WTC11 (cell line): ENCODE data around the gene DHX34. TPM values are rescaled to one million over a fixed set of nuclear protein-coding genes. Genes with fewer than 3 reads are reported as not detected.
A peak's percentile ranks its signal among the peaks of the same experiment; 100 is the strongest.

ENCODE experiments used
- ATAC-seq: fragments of 200-7000 bp; cut with Tn5 transposase; 2 replicates; pipeline ENCODE4 v1.10.0; 2021; ENCODE audit warnings: mild to moderate bottlenecking, moderate library complexity
- CTCF ChIA-PET: fragments of 300-600 bp; sonication (Branson Sonifier 250); formaldehyde crosslinking; loops from one replicate; lab custom pipeline; 2021; ENCODE audit warnings: antibody characterized with exemption; lab: Charles Lee
- POLR2A ChIA-PET: fragments of 350-600 bp; sonication (Branson Sonifier 250); formaldehyde crosslinking; loops from one replicate; lab custom pipeline; 2021; ENCODE audit warnings: antibody characterized with exemption; lab: Charles Lee
- DNase-seq: peaks from one replicate; pipeline ENCODE4 v3.0.0; 2021; ENCODE audit warnings: low spot score
- H3K27ac Mint-ChIP-seq: 2 replicates; pipeline ENCODE4 v1.8.0; 2021; ENCODE audit warnings: mixed read lengths
- H3K27me3 Mint-ChIP-seq: 2 replicates; pipeline ENCODE4 v1.8.0; 2021; ENCODE audit warnings: low read depth, mild to moderate bottlenecking, moderate library complexity, mixed read lengths
- H3K36me3 Mint-ChIP-seq: 2 replicates; pipeline ENCODE4 v1.8.0; 2021; ENCODE audit warnings: mixed read lengths
- H3K4me1 Mint-ChIP-seq: 2 replicates; pipeline ENCODE4 v1.8.0; 2022; ENCODE audit warnings: mixed read lengths
- H3K4me3 Mint-ChIP-seq: 2 replicates; pipeline ENCODE4 v1.8.0; 2021; ENCODE audit warnings: mild to moderate bottlenecking, moderate library complexity, mixed read lengths
- H3K9me3 Mint-ChIP-seq: 2 replicates; pipeline ENCODE4 v1.8.0; 2021; ENCODE audit warnings: mixed read lengths
- CREB1 ChIP-seq: sonication (generic); formaldehyde crosslinking; IDR thresholded peaks from 2 replicates; pipeline ENCODE4 v1.8.0; 2023; ENCODE audit warnings: mild to moderate bottlenecking, missing genetic modification reagents
- CREM ChIP-seq: sonication (generic); formaldehyde crosslinking; IDR thresholded peaks from 2 replicates; pipeline ENCODE4 v1.8.1; 2022; ENCODE audit warnings: mild to moderate bottlenecking, missing genetic modification reagents, moderate library complexity
- ELF4 ChIP-seq: sonication (generic); formaldehyde crosslinking; IDR thresholded peaks from 2 replicates; pipeline ENCODE4 v1.8.1; 2022; ENCODE audit warnings: low read depth, mild to moderate bottlenecking, moderate library complexity, missing genetic modification reagents
- FOXJ3 ChIP-seq: sonication (generic); formaldehyde crosslinking; IDR thresholded peaks from 2 replicates; pipeline ENCODE4 v1.9.0; 2021; ENCODE audit warnings: missing genetic modification reagents, mild to moderate bottlenecking, borderline replicate concordance
- FOXP1 ChIP-seq: sonication (generic); formaldehyde crosslinking; IDR thresholded peaks from 2 replicates; pipeline ENCODE4 v1.8.0; 2022; ENCODE audit warnings: missing genetic modification reagents, mild to moderate bottlenecking, moderate library complexity, borderline replicate concordance
- GRHL2 ChIP-seq: fragments of 250-450 bp; sonication (Bioruptor Pico); IDR thresholded peaks from 2 replicates; pipeline ENCODE4 v1.8.0; 2022; ENCODE audit warnings: mild to moderate bottlenecking, moderate library complexity; ENCODE audit not compliant: insufficient replicate concordance, severe bottlenecking
- IRF2 ChIP-seq: sonication (generic); formaldehyde crosslinking; IDR thresholded peaks from 2 replicates; pipeline ENCODE4 v1.8.0; 2022; ENCODE audit warnings: low read depth, missing genetic modification reagents, borderline replicate concordance
- NFATC4 ChIP-seq: fragments of 250-450 bp; sonication (Bioruptor Pico); IDR thresholded peaks from 2 replicates; pipeline ENCODE4 v1.9.0; 2021; ENCODE audit warnings: mild to moderate bottlenecking
- NFE2L1 ChIP-seq: sonication (generic); formaldehyde crosslinking; IDR thresholded peaks from 2 replicates; pipeline ENCODE4 v1.8.1; 2023; ENCODE audit warnings: missing genetic modification reagents
- NFYB ChIP-seq: sonication (generic); formaldehyde crosslinking; conservative IDR thresholded peaks from 2 replicates; pipeline ENCODE4 v1.8.0; 2022; ENCODE audit warnings: low read depth, missing genetic modification reagents
- SOX15 ChIP-seq: fragments of 250-450 bp; sonication (Bioruptor Pico); IDR thresholded peaks from 2 replicates; pipeline ENCODE4 v1.9.0; 2021; ENCODE audit warnings: mild to moderate bottlenecking
- TCF7 ChIP-seq: sonication (generic); formaldehyde crosslinking; IDR thresholded peaks from 2 replicates; pipeline ENCODE4 v1.8.0; 2022; ENCODE audit warnings: mild to moderate bottlenecking, low read depth, missing genetic modification reagents, moderate library complexity
- total RNA-seq: library from RNA; stranded (reverse); gene quantifications from 3 replicates; pipeline ENCODE4 v1.2.3, GENCODE V29; 2021
- TF ChIP-seq, protein P1 (sequence below): fragments of 250-450 bp; sonication (Bioruptor Pico); IDR thresholded peaks from 2 replicates; pipeline ENCODE4 v1.9.0; 2021; ENCODE audit warnings: mild to moderate bottlenecking
- TF ChIP-seq, protein P2 (sequence below): sonication (generic); formaldehyde crosslinking; IDR thresholded peaks from 2 replicates; pipeline ENCODE4 v1.8.1; 2023; ENCODE audit warnings: mild to moderate bottlenecking, missing genetic modification reagents, moderate library complexity
- TF ChIP-seq, protein P3 (sequence below): sonication (generic); formaldehyde crosslinking; IDR thresholded peaks from 2 replicates; pipeline ENCODE4 v1.8.1; 2022; ENCODE audit warnings: low read depth, mild to moderate bottlenecking, moderate library complexity, missing genetic modification reagents, borderline replicate concordance

DHX34 gene
- total RNA-seq, 1 experiment from 2014 or later = 35.6 TPM

DNA sequence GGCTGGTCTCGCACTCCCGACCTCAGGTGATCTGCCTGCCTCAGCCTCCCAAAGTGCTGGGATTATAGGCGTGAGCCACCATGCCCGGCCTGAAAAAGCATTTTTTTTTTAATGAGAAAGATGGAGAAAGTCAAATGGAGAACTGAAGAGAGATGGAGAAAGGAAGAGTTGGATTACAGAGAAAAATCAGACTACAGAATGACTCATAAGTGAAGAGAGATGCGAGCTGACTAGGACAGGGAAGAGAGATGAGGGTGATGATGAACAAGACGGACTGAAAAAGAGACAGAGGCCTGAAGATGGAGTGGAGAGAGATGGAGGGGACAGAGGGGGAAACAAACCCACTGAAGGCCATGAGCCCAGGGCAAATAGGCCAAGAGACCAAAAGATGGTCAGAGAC lies 1.5 kb downstream of the DHX34 start:
- H3K4me1 Mint-ChIP-seq = peaks cover 29% of the 10 kb centered on the region

DNA sequence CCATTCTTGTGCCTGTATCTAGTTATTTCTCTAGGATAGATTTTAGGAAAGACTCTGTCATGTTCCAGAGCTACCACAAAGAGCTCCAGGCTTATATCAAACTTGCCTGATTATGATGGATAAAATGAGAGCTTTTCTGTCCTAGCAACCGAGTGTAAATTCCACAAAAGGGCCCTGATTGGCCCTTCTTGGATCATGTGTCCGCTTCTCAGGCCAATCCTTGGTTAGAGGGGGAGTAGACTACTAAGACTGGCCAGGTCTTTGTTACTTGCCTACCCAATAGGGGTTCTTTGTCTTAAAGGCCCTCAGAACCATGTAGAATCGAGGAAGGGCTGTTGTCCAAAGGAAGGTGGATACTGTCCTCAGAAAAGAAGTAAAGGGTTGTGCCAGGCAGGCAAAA lies 2.4 kb downstream of the DHX34 start:
- Mint-ChIP-seq H3K27me3 (peaks cover 14% of the 10 kb centered on the region), H3K36me3 (peaks cover 57% of the 10 kb centered on the region), H3K4me3 (peak overlapping the region; percentile 48), H3K4me1 (peaks cover 29% of the 10 kb centered on the region), H3K9me3 (0 out of 2 replicates have a peak, but pooled peaks cover 3% of the 10 kb centered on the region), H3K27ac (peak overlapping the region; percentile 57; the same call in 1 of the 2 replicates)
- ChIA-PET CTCF (interaction anchor here (0.7 to 2.1 kb wide), 7 partner anchors 40 to 1535 kb away, joined by 3 to 9 read pairs (median 3); no protein-coding TSS in a partner anchor), POLR2A (interaction anchor here (0.6 kb wide), 1 partner anchor 17 kb away, joined by 3 read pairs; no protein-coding TSS in a partner anchor)
- DNase-seq (no peak), ATAC-seq (peak; percentile 45)
- TF ChIP-seq NFE2L1 (CRISPR knock-in tag) (no peak), FOXP1 (CRISPR knock-in tag) (no peak), GRHL2 (no peak), TCF7 (CRISPR knock-in tag) (no peak), ELF4 (CRISPR knock-in tag) (no peak), NFATC4 (no peak), SOX15 (CRISPR knock-in tag) (no peak), IRF2 (no peak), NFYB (CRISPR knock-in tag) (peak; percentile 60)
- TF ChIP-seq, protein P1, sequence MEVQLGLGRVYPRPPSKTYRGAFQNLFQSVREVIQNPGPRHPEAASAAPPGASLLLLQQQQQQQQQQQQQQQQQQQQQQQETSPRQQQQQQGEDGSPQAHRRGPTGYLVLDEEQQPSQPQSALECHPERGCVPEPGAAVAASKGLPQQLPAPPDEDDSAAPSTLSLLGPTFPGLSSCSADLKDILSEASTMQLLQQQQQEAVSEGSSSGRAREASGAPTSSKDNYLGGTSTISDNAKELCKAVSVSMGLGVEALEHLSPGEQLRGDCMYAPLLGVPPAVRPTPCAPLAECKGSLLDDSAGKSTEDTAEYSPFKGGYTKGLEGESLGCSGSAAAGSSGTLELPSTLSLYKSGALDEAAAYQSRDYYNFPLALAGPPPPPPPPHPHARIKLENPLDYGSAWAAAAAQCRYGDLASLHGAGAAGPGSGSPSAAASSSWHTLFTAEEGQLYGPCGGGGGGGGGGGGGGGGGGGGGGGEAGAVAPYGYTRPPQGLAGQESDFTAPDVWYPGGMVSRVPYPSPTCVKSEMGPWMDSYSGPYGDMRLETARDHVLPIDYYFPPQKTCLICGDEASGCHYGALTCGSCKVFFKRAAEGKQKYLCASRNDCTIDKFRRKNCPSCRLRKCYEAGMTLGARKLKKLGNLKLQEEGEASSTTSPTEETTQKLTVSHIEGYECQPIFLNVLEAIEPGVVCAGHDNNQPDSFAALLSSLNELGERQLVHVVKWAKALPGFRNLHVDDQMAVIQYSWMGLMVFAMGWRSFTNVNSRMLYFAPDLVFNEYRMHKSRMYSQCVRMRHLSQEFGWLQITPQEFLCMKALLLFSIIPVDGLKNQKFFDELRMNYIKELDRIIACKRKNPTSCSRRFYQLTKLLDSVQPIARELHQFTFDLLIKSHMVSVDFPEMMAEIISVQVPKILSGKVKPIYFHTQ (CRISPR knock-in tag) = no peak
- TF ChIP-seq, protein P2, sequence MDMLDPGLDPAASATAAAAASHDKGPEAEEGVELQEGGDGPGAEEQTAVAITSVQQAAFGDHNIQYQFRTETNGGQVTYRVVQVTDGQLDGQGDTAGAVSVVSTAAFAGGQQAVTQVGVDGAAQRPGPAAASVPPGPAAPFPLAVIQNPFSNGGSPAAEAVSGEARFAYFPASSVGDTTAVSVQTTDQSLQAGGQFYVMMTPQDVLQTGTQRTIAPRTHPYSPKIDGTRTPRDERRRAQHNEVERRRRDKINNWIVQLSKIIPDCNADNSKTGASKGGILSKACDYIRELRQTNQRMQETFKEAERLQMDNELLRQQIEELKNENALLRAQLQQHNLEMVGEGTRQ = peak; percentile 80

More for the DNA sequence above, 1.5 kb downstream of the DHX34 start:
- ChIA-PET POLR2A (no interaction called here), CTCF (interaction anchor here (0.8 to 2.5 kb wide), 5 partner anchors 15 to 88 kb away, joined by 3 to 61 read pairs (median 8); partner anchors contain the start of gene C5AR2)
- Mint-ChIP-seq H3K27me3 (peaks cover 14% of the 10 kb centered on the region), H3K36me3 (peaks cover 48% of the 10 kb centered on the region), H3K9me3 (0 out of 2 replicates have a peak, but pooled peaks cover 3% of the 10 kb centered on the region), H3K4me3 (peak overlapping the region; percentile 92), H3K27ac (peak overlapping the region; percentile 53)
- DNase-seq = no peak
- TF ChIP-seq, protein P1 (CRISPR knock-in tag) = no peak
- TF ChIP-seq CREB1 (CRISPR knock-in tag) (no peak), CREM (no peak), FOXJ3 (CRISPR knock-in tag) (no peak)
- TF ChIP-seq, protein P3, sequence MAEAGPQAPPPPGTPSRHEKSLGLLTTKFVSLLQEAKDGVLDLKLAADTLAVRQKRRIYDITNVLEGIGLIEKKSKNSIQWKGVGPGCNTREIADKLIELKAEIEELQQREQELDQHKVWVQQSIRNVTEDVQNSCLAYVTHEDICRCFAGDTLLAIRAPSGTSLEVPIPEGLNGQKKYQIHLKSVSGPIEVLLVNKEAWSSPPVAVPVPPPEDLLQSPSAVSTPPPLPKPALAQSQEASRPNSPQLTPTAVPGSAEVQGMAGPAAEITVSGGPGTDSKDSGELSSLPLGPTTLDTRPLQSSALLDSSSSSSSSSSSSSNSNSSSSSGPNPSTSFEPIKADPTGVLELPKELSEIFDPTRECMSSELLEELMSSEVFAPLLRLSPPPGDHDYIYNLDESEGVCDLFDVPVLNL (CRISPR knock-in tag) = no peak
- no peak for ATAC-seq
